ENCODE results near the gene SREBF2. TPM values are rescaled to one million over a fixed set of nuclear protein-coding genes. Genes with fewer than 3 reads are reported as not detected.
A peak's percentile ranks its signal among the peaks of the same experiment; 100 is the strongest.

The SREBF2 gene
- total and polyA plus RNA-seq, 4 experiments from 2014 or later: 14.5 to 112 (median 66.3) TPM

DNA sequence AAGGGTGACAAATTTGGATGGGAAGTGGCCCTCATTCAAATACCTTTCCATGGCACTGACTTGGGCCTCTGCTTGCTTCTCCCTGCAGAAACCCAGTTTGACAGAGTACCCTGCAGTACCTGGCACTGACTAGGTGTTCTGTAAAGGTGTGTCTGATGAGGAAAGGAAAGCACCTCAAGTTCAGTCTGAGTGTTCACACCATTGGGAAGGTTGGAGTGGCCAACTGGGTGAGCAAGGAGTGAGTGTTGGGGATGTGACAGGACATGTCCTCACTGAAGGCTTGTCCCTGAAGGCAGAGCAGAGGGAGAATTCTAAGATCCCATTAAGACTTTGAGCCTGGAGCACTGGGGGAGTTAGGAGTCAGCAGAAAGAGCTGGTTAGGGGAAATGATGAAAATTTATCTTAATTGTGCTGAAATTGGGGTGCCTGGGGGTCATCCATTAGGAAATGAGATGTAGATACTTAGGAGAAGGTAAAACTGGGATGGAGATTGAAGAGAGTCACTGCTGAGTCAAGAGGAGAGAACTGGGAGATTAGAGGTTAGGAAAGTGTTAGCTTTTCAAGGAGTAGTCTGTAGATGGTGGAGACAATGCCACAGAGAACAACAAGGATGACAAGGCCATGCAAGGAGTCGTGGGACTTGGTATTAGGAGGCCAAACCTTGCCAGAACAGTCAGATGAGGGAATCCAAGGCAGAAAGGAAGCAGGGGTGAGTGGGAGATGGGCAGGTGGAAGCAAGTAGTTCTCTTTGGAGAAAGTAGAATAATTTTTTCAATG is 6.1 kb downstream of the SREBF2 start:
- Mint-ChIP-seq H3K27me3 (no peaks in the 10 kb centered on the region), H3K4me3 (peak overlapping the region in 2 of 8 donors; percentile 14 to 24), H3K36me3 (peaks cover 12 to 27% of the 10 kb centered on the region in 2 donors), H3K9me3 (no peaks in the 10 kb centered on the region), H3K27ac (peak overlapping the region in 6 of 7 donors; percentile 14 to 77 (median 42)), H3K4me1 (peaks cover 52 to 76% (median 62%) of the 10 kb centered on the region in 4 donors)
- no peaks in the 10 kb centered on the region for H3K27me3 ChIP-seq (ENCODE audit: insufficient read depth, low read length)
- peaks cover 57% of the 10 kb centered on the region for H3K4me1 ChIP-seq (ENCODE audit: insufficient read depth, low read length)
- no peaks in the 10 kb centered on the region for H3K9me3 ChIP-seq (ENCODE audit: control insufficient read depth in 1 of 2, low read length in 2 of 2)
- ChIA-PET POLR2A (ENCODE audit: partially characterized antibody) (interaction anchor here (0.8 to 1.0 kb wide), 3 partner anchors 23 to 101 kb away, joined by 3 to 5 read pairs (median 4); partner anchors contain the start of gene CCDC134), CTCF (ENCODE audit: partially characterized antibody) (interaction anchor here (0.9 to 1.4 kb wide), 3 partner anchors 18 to 93 kb away, joined by 3 to 6 read pairs (median 3); no protein-coding TSS in a partner anchor)
- DNase-seq: no peak
- intact Hi-C loops (cut with micrococcal nuclease): no loop called here
- H3K36me3 ChIP-seq (ENCODE audit: insufficient read depth, low read length): peaks cover 11% of the 10 kb centered on the region
- no peak overlapping the region for H3K27ac ChIP-seq (ENCODE audit: low read depth, low read length)
- no peak overlapping the region for H3K4me3 ChIP-seq (ENCODE audit: low read length in 2 of 2)

DNA sequence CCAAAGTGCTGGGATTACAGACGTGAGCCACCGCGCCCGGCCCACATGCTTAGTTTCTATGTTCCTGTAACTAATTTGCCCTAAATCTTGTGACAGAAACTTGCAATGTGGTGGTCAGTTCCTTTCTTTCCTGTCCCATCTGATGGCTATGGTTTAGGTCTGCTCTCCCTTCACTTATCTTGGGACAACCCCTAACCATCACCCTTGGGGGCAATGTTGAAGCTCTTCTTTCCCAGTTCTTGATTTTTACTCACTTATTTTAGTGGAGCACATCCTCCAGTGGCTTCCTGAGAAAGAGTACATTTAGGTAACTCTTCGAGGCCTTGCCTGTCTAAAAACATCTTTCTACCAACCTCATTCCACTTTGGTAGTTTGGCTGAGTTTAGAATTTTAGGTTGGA is 7.3 kb downstream of the SREBF2 start:
- CTCF ChIA-PET (ENCODE audit: partially characterized antibody): interaction anchor here (0.8 to 1.4 kb wide), 4 partner anchors 13 to 94 kb away, joined by 3 to 6 read pairs (median 3); no protein-coding TSS in a partner anchor
- no peaks in the 10 kb centered on the region for H3K9me3 ChIP-seq (ENCODE audit: control insufficient read depth in 1 of 2, low read length in 2 of 2)
- peaks cover 11% of the 10 kb centered on the region for H3K36me3 ChIP-seq (ENCODE audit: insufficient read depth, low read length)
- peaks cover 60% of the 10 kb centered on the region for H3K4me1 ChIP-seq (ENCODE audit: insufficient read depth, low read length)
- H3K27me3 Mint-ChIP-seq: no peaks in the 10 kb centered on the region
- intact Hi-C loops (cut with micrococcal nuclease): no loop called here
- H3K9me3 Mint-ChIP-seq: no peaks in the 10 kb centered on the region
- H3K27me3 ChIP-seq (ENCODE audit: insufficient read depth, low read length): no peaks in the 10 kb centered on the region
- peak overlapping the region in 1 of 8 donors; percentile 33 for H3K4me3 Mint-ChIP-seq
- POLR2A ChIA-PET (ENCODE audit: partially characterized antibody): interaction anchor here (1.0 to 3.3 kb wide), 2 partner anchors 40 to 99 kb away, joined by 3 to 11 read pairs; partner anchors contain the start of gene CCDC134
- DNase-seq: no peak
- H3K4me1 Mint-ChIP-seq: peaks cover 52 to 78% (median 63%) of the 10 kb centered on the region in 4 donors
- H3K4me3 ChIP-seq (ENCODE audit: low read length in 2 of 2): no peak overlapping the region
- peak overlapping the region in 3 of 7 donors; percentile 31 to 74 (median 33) for H3K27ac Mint-ChIP-seq
- peaks cover 12 to 22% of the 10 kb centered on the region in 2 donors for H3K36me3 Mint-ChIP-seq
- no peak overlapping the region for H3K27ac ChIP-seq (ENCODE audit: low read depth, low read length)

DNA sequence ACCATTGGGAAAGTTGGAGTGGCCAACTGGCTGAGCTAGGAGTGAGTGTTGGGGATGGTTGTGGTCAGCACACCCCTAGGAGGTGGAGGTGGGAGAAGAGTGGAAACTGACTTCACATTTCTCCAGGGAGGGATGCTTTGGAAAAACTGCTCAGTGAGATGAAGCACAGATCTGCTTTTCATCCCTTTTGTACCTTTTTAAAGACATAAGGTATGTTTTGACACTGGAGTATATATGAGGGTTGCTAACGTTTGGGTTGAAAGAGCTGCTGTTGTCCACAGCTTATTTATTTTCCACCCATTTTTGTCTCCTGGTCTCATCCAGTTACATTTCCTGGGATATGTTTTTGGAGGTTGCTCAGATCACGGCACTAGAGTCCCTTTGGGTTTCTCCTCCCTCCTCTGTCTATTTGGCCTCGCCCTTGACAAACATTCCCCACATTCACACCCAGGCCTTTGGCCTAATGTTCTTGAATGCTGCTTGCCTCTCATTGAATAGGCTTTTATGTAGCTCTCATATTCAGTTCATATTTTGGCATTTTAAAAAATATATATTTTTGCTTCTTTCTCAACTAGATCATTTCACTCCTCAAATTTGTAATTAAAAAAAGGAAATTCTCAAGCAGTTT is 8.3 kb downstream of the SREBF2 start:
- intact Hi-C loops (cut with micrococcal nuclease): no loop called here
- Mint-ChIP-seq H3K36me3 (peaks cover 11 to 19% of the 10 kb centered on the region in 2 donors), H3K4me1 (peaks cover 57 to 82% (median 68%) of the 10 kb centered on the region in 4 donors), H3K4me3 (no peak overlapping the region), H3K27me3 (no peaks in the 10 kb centered on the region), H3K9me3 (no peaks in the 10 kb centered on the region), H3K27ac (peak overlapping the region in 2 of 7 donors; percentile 24 to 33)
- DNase-seq: no peak
- Histone ChIP-seq H3K36me3 (ENCODE audit: insufficient read depth, low read length) (peaks cover 6% of the 10 kb centered on the region), H3K27ac (ENCODE audit: low read depth, low read length) (no peak overlapping the region), H3K4me1 (ENCODE audit: insufficient read depth, low read length) (peaks cover 63% of the 10 kb centered on the region), H3K4me3 (ENCODE audit: low read length in 2 of 2) (no peak overlapping the region), H3K9me3 (ENCODE audit: control insufficient read depth in 1 of 2, low read length in 2 of 2) (no peaks in the 10 kb centered on the region), H3K27me3 (ENCODE audit: insufficient read depth, low read length) (no peaks in the 10 kb centered on the region)
- ChIA-PET CTCF (ENCODE audit: partially characterized antibody) (interaction anchor here (1.1 to 2.2 kb wide), 4 partner anchors 11 to 144 kb away, joined by 3 to 11 read pairs (median 4); no protein-coding TSS in a partner anchor), POLR2A (ENCODE audit: partially characterized antibody) (interaction anchor here (2.9 to 4.9 kb wide), 3 partner anchors 8 to 100 kb away, joined by 9 to 30 read pairs (median 11); partner anchors contain the start of genes CCDC134 and SREBF2)

DNA sequence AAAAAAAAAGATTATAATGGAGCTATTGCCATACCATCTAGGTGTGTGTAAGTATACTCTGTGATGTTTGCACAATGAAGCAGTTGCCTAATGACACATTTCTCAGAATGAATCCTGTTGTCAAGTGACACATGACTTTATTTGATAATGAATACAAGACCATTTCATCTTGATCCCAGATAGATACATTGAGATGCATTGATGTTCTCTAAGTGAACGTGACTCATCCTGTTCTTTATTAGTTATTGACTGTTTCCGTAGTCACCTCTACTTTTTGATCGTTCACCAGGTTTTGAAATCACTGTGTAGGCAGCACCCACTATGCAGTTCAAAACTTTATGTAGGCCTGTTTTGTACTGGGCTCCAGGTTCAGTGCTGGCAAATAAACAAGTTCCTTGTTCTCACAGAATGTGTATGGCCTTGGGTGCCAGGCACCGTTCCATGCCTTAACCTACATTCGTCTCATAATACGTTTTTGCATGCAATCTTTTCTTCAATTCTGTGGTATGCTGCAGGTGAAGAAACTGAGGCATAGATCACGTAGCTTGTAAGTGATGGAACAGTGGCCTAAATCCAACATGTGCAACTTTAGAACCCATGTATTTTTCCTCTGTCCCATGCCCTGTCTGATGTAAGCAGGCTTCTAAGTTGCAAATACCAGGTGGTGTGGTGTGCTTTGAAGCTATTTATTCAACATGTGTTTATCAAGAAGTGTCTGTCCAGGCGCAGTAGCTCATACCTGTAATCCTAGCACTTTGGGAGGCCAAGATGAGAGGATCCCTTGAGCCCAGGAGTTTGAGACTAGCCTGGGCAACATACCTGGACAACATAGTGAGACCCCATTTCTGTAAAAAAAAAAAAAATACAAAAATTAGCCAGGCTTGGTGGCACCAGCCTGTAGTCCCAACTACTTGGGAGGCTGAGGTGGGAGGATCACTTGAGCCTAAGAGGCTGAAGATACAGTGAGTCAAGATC is 10.4 kb downstream of the SREBF2 start:
- Histone ChIP-seq H3K9me3 (ENCODE audit: control insufficient read depth in 1 of 2, low read length in 2 of 2) (no peaks in the 10 kb centered on the region), H3K4me3 (ENCODE audit: low read length in 2 of 2) (no peak overlapping the region), H3K36me3 (ENCODE audit: insufficient read depth, low read length) (no peaks in the 10 kb centered on the region), H3K27me3 (ENCODE audit: insufficient read depth, low read length) (no peaks in the 10 kb centered on the region), H3K4me1 (ENCODE audit: insufficient read depth, low read length) (peaks cover 73% of the 10 kb centered on the region), H3K27ac (ENCODE audit: low read depth, low read length) (no peak overlapping the region)
- Mint-ChIP-seq H3K4me1 (peaks cover 58 to 83% (median 70%) of the 10 kb centered on the region in 4 donors), H3K27ac (peak overlapping the region; percentile 6 to 62 (median 10)), H3K9me3 (no peaks in the 10 kb centered on the region), H3K27me3 (no peaks in the 10 kb centered on the region), H3K4me3 (peak overlapping the region in 1 of 8 donors; percentile 17), H3K36me3 (peaks cover 4 to 12% of the 10 kb centered on the region in 2 donors)
- POLR2A ChIA-PET (ENCODE audit: partially characterized antibody): interaction anchor here (1.0 to 4.9 kb wide), 6 partner anchors 10 to 97 kb away, joined by 3 to 30 read pairs (median 7); partner anchors contain the start of genes CCDC134 and SREBF2
- CTCF ChIA-PET (ENCODE audit: partially characterized antibody): interaction anchor here (0.7 to 2.2 kb wide), 7 partner anchors 9 to 129 kb away, joined by 3 to 11 read pairs (median 3); no protein-coding TSS in a partner anchor
- no peak for DNase-seq
- intact Hi-C loops (cut with micrococcal nuclease): loop anchor here (2.0 kb wide), 1 partner anchor 14 kb away; no protein-coding TSS in a partner anchor

DNA sequence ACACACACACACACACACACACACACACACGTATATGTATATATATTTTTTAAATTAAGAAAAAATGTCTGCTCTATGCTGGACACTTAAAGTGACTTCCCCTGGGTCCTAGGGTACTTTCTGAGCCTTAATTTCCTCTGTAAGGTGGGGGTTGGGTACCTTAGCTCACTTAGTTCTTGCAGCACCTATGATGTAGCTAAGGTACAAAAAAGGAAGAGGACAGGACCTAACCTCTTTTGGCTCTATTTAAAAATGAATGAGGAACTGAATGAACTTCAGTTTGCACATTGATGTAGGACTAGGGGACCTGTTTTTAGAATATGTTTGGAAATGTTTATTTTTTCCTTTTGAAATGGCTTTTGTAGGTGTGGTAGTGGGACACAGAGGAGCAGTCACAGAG is 11.1 kb downstream of the SREBF2 start:
- H3K27ac Mint-ChIP-seq: peak overlapping the region in 5 of 7 donors; percentile 59 to 76 (median 72)
- no peak overlapping the region for H3K4me3 Mint-ChIP-seq
- peaks cover 7 to 12% of the 10 kb centered on the region in 2 donors for H3K36me3 Mint-ChIP-seq
- no peaks in the 10 kb centered on the region for H3K9me3 Mint-ChIP-seq
- no peak overlapping the region for H3K4me3 ChIP-seq (ENCODE audit: low read length in 2 of 2)
- no peak for DNase-seq
- CTCF ChIA-PET (ENCODE audit: partially characterized antibody): interaction anchor here (1.2 to 1.9 kb wide), 2 partner anchors 18 to 98 kb away, joined by 3 to 4 read pairs; no protein-coding TSS in a partner anchor
- peaks cover 59 to 80% (median 70%) of the 10 kb centered on the region in 4 donors for H3K4me1 Mint-ChIP-seq
- H3K27me3 ChIP-seq (ENCODE audit: insufficient read depth, low read length): no peaks in the 10 kb centered on the region
- no peaks in the 10 kb centered on the region for H3K27me3 Mint-ChIP-seq
- POLR2A ChIA-PET (ENCODE audit: partially characterized antibody): interaction anchor here (1.1 to 4.9 kb wide), 2 partner anchors 11 to 18 kb away, joined by 5 to 30 read pairs; partner anchors contain the start of gene SREBF2
- H3K27ac ChIP-seq (ENCODE audit: low read depth, low read length): no peak overlapping the region
- no peaks in the 10 kb centered on the region for H3K9me3 ChIP-seq (ENCODE audit: control insufficient read depth in 1 of 2, low read length in 2 of 2)
- intact Hi-C loops (cut with micrococcal nuclease): no loop called here
- H3K4me1 ChIP-seq (ENCODE audit: insufficient read depth, low read length): peaks cover 70% of the 10 kb centered on the region
- H3K36me3 ChIP-seq (ENCODE audit: insufficient read depth, low read length): no peaks in the 10 kb centered on the region

DNA sequence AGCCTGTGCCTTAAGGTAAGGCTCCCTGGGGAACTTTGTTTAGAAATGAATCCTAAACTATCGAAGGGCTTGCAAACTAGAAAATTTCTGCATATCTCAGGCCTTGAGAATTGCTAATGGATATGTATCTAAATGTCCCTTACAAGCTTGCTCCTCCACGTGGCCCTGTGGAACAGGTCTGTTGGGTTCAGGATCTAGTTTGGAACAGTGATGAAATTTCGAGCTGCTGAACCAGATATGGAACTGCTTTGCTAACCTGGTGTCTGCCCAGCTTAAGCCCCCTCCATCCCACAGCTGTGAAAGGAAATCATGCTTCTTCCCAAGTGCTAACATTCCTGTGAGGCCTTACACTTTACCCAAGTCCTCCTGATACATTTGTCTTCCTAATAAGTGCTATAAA is 11.6 kb downstream of the SREBF2 start:
- Mint-ChIP-seq H3K4me1 (peaks cover 55 to 76% (median 66%) of the 10 kb centered on the region in 4 donors), H3K27me3 (no peaks in the 10 kb centered on the region), H3K9me3 (no peaks in the 10 kb centered on the region), H3K36me3 (peaks cover 7 to 12% of the 10 kb centered on the region in 2 donors), H3K4me3 (no peak overlapping the region), H3K27ac (peak overlapping the region in 1 of 7 donors; percentile 43)
- Histone ChIP-seq H3K27ac (ENCODE audit: low read depth, low read length) (no peak overlapping the region), H3K4me3 (ENCODE audit: low read length in 2 of 2) (no peak overlapping the region), H3K9me3 (ENCODE audit: control insufficient read depth in 1 of 2, low read length in 2 of 2) (no peaks in the 10 kb centered on the region), H3K36me3 (ENCODE audit: insufficient read depth, low read length) (no peaks in the 10 kb centered on the region), H3K27me3 (ENCODE audit: insufficient read depth, low read length) (no peaks in the 10 kb centered on the region), H3K4me1 (ENCODE audit: insufficient read depth, low read length) (peaks cover 65% of the 10 kb centered on the region)
- intact Hi-C loops (cut with micrococcal nuclease): no loop called here
- no peak for DNase-seq
- ChIA-PET CTCF (ENCODE audit: partially characterized antibody) (interaction anchor here (1.2 to 1.9 kb wide), 2 partner anchors 17 to 98 kb away, joined by 3 to 4 read pairs; no protein-coding TSS in a partner anchor), POLR2A (ENCODE audit: partially characterized antibody) (interaction anchor here (1.1 to 4.9 kb wide), 2 partner anchors 11 to 18 kb away, joined by 5 to 30 read pairs; partner anchors contain the start of gene SREBF2)

All from CD4-positive, alpha-beta memory T cell (primary cell).